Ovary (tissue), 9 donors: ENCODE results near the gene IFI27L1. TPM values are rescaled to one million over a fixed set of nuclear protein-coding genes. Genes with fewer than 3 reads are reported as not detected.

Source experiments
- DNase-seq, 5 donors: peaks; one replicate each; pipeline ENCODE4 v3.0.0-alpha.2; 2019 to 2020
- H3K27ac ChIP-seq, 2 donors: fragments of 200-600 bp; one replicate each; pipeline versions ENCODE4 v1.5.1 to v1.8.0; 2019 to 2022
- H3K27me3 ChIP-seq: fragments of 200-600 bp; one replicate; pipeline ENCODE4 v1.8.0; 2022
- H3K36me3 ChIP-seq: fragments of 200-600 bp; sonication (generic); one replicate; pipeline ENCODE4 v1.5.1; 2019
- H3K4me1 ChIP-seq: one replicate; pipeline ENCODE4 v1.8.1; 2013; ENCODE audit warnings: mild to moderate bottlenecking, moderate library complexity; ENCODE audit not compliant: insufficient read depth
- H3K4me3 ChIP-seq: fragments of 200-600 bp; sonication (generic); one replicate; pipeline ENCODE4 v1.5.1; 2017
- H3K9me3 ChIP-seq, 2 donors: fragments of 200-600 bp in 1 of 2; sonication (generic) in 1 of 2; one replicate each; pipeline versions ENCODE4 v1.5.1 to v1.8.1; 2013 to 2019; ENCODE audit warnings: mild to moderate bottlenecking in 1 of 2, moderate library complexity in 1 of 2
- CTCF ChIP-seq, 3 donors: fragments of 450-650 bp in 2 of 3; fragments of 200-600 bp in 1 of 3; IDR thresholded peaks; one replicate each; pipeline versions ENCODE4 v1.5.1 to v1.8.0; 2016 to 2022; ENCODE audit warnings: antibody characterized with exemption in 3 of 3, mild to moderate bottlenecking in 1 of 3
- EP300 ChIP-seq: sonication (generic); formaldehyde crosslinking; IDR thresholded peaks from one replicate; pipeline ENCODE4 v1.6.1; 2017; ENCODE audit warnings: antibody characterized with exemption
- POLR2A ChIP-seq: fragments of 450-650 bp; IDR thresholded peaks from one replicate; pipeline ENCODE4 v1.6.1; 2017; ENCODE audit warnings: antibody characterized with exemption, mild to moderate bottlenecking, moderate library complexity
- WGBS, 3 donors: extraction: QIAGEN DNeasy Blood & Tissue Kit in 1 of 3; methylation state at CpG; one replicate each; pipeline versions ENCODE4 v1.1.5 to v1.1.7; 2013 to 2017; 5-methylcytosine and 5-hydroxymethylcytosine counted together
- intact Hi-C, 4 donors: fragments of 100-400 bp; cut with DNase I; formaldehyde crosslinking; loops; one replicate each; pipeline versions ENCODE4 v1.11.0 to v1.15.1; 2022 to 2023
- polyA plus RNA-seq, 2 donors: library from polyadenylated mRNA; stranded (reverse); fragments of 200-250 nt in 1 of 2; fragments of 350-450 nt in 1 of 2; fragmentation: Illumina TruSeq in 1 of 2; extraction: RNeasy Lipid Tissue Mini Kit (QIAGEN cat#74804) in 1 of 2; gene quantifications; one replicate each; pipeline ENCODE4 v1.2.3, GENCODE V29; 2013 to 2014
- total RNA-seq, 7 donors: library from RNA; depleted of rRNA in 2 of 7; stranded (reverse); fragments of >200 nt in 2 of 7; fragmentation: NEBNext Ultra II Directional in 3 of 7; extraction: Animal tissue kit (Norgen Biotek cat#: 25700) in 3 of 7; gene quantifications; one replicate each; pipeline versions ENCODE4 v1.1.0 to v1.2.4, GENCODE V29; 2016 to 2023
- donor health status: DM: no; HTN: no; CAD: no; lungs with moderate emphysema.
- donor health status: DM: no; HTN: no; CAD: no.
- donor health status: Bipolar disorder and iron deficiency.
- donor health status: DM: yes; HTN: yes; CAD: no.
- donor health status: DM: no; HTN: no; CAD: no.
- donor health status: DM: yes; HTN: yes; CAD: no.

The IFI27L1 gene
- total and polyA plus RNA-seq, 9 donors, result 21.5 to 57.0 (median 32.8) TPM

GRCh38 chr14:94043111-94043755 lies 37.9 kb upstream of the IFI27L1 start:
- DNase-seq, result peak in 1 of 5 donors; percentile 33
- TF ChIP-seq POLR2A, result no peak
- no peak for TF ChIP-seq EP300
- TF ChIP-seq CTCF (IDR thresholded peaks at IDR 0.05), result no peak
- no peaks in the 10 kb centered on the region for H3K36me3 ChIP-seq

GRCh38 chr14:94043756-94044475 lies 37.2 kb upstream of the IFI27L1 start:
- DNase-seq, result peak in 1 of 5 donors; percentile 25
- Histone ChIP-seq H3K4me1 (no peaks in the 10 kb centered on the region), H3K27me3 (no peaks in the 10 kb centered on the region), H3K27ac (no peak overlapping the region), H3K9me3 (no peaks in the 10 kb centered on the region), H3K4me3 (no peak overlapping the region), H3K36me3 (no peaks in the 10 kb centered on the region)
- intact Hi-C loops, result no loop called here
- no peak for TF ChIP-seq EP300
- no peak for TF ChIP-seq POLR2A
- no peak for TF ChIP-seq CTCF (IDR thresholded peaks at IDR 0.05)
- WGBS, 3 donors, result 87 to 90% (median 89%) methylated on average over 14 of the region's 14 CpGs

More at GRCh38 chr14:94043111-94043755, 37.9 kb upstream of the IFI27L1 start:
- 69 to 74% (median 71%) methylated on average over 12 to 13 of the region's 13 CpGs for WGBS, 3 donors
- H3K4me1 ChIP-seq, result no peaks in the 10 kb centered on the region
- H3K9me3 ChIP-seq, result no peaks in the 10 kb centered on the region
- no peak overlapping the region for H3K4me3 ChIP-seq
- no peak overlapping the region for H3K27ac ChIP-seq
- no peaks in the 10 kb centered on the region for H3K27me3 ChIP-seq
- intact Hi-C loops, result no loop called here

- no peak overlapping the region for H3K27ac ChIP-seq
- H3K4me3 ChIP-seq, result no peak overlapping the region
- WGBS, 3 donors, result 87 to 91% (median 89%) methylated on average over 20 of the region's 20 CpGs
- intact Hi-C loops, result no loop called here
- H3K36me3 ChIP-seq, result no peaks in the 10 kb centered on the region
- H3K4me1 ChIP-seq, result no peaks in the 10 kb centered on the region
- H3K9me3 ChIP-seq, result no peaks in the 10 kb centered on the region
- no peak for TF ChIP-seq EP300
- no peak for TF ChIP-seq POLR2A
- no peak for TF ChIP-seq CTCF (IDR thresholded peaks at IDR 0.05)
- peak in 1 of 5 donors; percentile 33 for DNase-seq
- H3K27me3 ChIP-seq, result no peaks in the 10 kb centered on the region
Measured at GRCh38 chr14:94044476-94045091, 36.5 kb upstream of the IFI27L1 start.

- WGBS, 3 donors, result 89 to 90% (median 89%) methylated on average over 8 of the region's 8 CpGs
- Histone ChIP-seq H3K27me3 (no peaks in the 10 kb centered on the region), H3K36me3 (no peaks in the 10 kb centered on the region), H3K4me1 (no peaks in the 10 kb centered on the region), H3K27ac (no peak overlapping the region), H3K9me3 (no peaks in the 10 kb centered on the region), H3K4me3 (no peak overlapping the region)
- intact Hi-C loops, result no loop called here
- DNase-seq, result peak in 1 of 5 donors; percentile 17
- TF ChIP-seq EP300 (no peak), POLR2A (no peak), CTCF (IDR thresholded peaks at IDR 0.05) (no peak)
Measured at GRCh38 chr14:94045101-94045500, 36.0 kb upstream of the IFI27L1 start.
